ENCODE results near the gene INSM1. TPM values are rescaled to one million over a fixed set of nuclear protein-coding genes. Genes with fewer than 3 reads are reported as not detected.
A peak's percentile ranks its signal among the peaks of the same experiment; 100 is the strongest.

The INSM1 gene
- total and polyA plus RNA-seq, 2 experiments from 2014 or later: 0.55 to 1.2 TPM

DNA sequence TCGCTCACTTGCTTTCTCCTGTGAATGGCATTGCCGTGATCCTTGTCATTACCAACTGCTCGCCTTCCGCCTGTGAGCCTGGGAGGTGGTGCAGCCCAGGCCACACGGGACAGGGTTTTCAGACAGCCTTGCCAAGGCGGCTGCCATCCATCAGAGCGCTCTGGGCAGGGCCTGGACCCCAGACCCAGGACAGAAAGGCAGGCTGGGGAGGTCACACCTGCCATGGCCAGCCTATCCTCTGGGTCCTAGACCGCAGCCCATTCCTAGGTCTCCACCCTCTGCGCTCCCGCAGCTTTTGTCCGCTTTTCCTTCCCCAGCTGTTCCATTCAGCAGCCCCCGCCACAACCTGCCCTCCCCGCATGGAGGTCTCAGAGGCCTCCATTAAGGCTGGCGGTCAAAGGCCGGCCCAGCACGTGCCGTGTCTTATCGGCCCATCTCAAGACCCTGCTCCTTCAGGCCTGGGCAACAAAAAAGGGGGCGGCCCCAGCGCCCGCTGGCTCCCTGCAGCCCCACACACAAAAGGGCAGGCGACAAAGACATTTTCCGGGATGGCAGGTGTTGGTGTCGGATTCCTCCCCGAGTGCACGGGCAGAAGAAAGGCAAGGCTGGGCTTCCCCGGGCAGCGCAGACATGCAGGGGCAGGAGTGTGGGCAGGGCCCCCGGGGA is 28.1 kb downstream of the INSM1 start:
- DNase-seq (ENCODE audit: low spot score): peak; percentile 29
- Mint-ChIP-seq H3K9me3 (no peaks in the 10 kb centered on the region), H3K27ac (no peak overlapping the region), H3K4me1 (peaks cover 23% of the 10 kb centered on the region), H3K4me3 (no peak overlapping the region), H3K27me3 (ENCODE audit: insufficient read depth, low read depth, poor library complexity) (peaks cover 9% of the 10 kb centered on the region), H3K36me3 (ENCODE audit: low read depth) (no peaks in the 10 kb centered on the region; the same call in 2 of the 3 replicates)
- no peak overlapping the region for H3K4me2 ChIP-seq
- no peaks in the 10 kb centered on the region for H3K9me2 ChIP-seq (ENCODE audit: insufficient read depth)
- H3K27ac ChIP-seq (ENCODE audit: low read depth): no peak overlapping the region
- no peak overlapping the region for H2AFZ ChIP-seq
- no peaks in the 10 kb centered on the region for H3K4me1 ChIP-seq (ENCODE audit: insufficient read depth)
- no peak overlapping the region for H3K4me3 ChIP-seq
- ATAC-seq: peak; percentile 79
- H3K27me3 ChIP-seq (ENCODE audit: insufficient read depth): no peaks in the 10 kb centered on the region
- TF ChIP-seq, protein P1, sequence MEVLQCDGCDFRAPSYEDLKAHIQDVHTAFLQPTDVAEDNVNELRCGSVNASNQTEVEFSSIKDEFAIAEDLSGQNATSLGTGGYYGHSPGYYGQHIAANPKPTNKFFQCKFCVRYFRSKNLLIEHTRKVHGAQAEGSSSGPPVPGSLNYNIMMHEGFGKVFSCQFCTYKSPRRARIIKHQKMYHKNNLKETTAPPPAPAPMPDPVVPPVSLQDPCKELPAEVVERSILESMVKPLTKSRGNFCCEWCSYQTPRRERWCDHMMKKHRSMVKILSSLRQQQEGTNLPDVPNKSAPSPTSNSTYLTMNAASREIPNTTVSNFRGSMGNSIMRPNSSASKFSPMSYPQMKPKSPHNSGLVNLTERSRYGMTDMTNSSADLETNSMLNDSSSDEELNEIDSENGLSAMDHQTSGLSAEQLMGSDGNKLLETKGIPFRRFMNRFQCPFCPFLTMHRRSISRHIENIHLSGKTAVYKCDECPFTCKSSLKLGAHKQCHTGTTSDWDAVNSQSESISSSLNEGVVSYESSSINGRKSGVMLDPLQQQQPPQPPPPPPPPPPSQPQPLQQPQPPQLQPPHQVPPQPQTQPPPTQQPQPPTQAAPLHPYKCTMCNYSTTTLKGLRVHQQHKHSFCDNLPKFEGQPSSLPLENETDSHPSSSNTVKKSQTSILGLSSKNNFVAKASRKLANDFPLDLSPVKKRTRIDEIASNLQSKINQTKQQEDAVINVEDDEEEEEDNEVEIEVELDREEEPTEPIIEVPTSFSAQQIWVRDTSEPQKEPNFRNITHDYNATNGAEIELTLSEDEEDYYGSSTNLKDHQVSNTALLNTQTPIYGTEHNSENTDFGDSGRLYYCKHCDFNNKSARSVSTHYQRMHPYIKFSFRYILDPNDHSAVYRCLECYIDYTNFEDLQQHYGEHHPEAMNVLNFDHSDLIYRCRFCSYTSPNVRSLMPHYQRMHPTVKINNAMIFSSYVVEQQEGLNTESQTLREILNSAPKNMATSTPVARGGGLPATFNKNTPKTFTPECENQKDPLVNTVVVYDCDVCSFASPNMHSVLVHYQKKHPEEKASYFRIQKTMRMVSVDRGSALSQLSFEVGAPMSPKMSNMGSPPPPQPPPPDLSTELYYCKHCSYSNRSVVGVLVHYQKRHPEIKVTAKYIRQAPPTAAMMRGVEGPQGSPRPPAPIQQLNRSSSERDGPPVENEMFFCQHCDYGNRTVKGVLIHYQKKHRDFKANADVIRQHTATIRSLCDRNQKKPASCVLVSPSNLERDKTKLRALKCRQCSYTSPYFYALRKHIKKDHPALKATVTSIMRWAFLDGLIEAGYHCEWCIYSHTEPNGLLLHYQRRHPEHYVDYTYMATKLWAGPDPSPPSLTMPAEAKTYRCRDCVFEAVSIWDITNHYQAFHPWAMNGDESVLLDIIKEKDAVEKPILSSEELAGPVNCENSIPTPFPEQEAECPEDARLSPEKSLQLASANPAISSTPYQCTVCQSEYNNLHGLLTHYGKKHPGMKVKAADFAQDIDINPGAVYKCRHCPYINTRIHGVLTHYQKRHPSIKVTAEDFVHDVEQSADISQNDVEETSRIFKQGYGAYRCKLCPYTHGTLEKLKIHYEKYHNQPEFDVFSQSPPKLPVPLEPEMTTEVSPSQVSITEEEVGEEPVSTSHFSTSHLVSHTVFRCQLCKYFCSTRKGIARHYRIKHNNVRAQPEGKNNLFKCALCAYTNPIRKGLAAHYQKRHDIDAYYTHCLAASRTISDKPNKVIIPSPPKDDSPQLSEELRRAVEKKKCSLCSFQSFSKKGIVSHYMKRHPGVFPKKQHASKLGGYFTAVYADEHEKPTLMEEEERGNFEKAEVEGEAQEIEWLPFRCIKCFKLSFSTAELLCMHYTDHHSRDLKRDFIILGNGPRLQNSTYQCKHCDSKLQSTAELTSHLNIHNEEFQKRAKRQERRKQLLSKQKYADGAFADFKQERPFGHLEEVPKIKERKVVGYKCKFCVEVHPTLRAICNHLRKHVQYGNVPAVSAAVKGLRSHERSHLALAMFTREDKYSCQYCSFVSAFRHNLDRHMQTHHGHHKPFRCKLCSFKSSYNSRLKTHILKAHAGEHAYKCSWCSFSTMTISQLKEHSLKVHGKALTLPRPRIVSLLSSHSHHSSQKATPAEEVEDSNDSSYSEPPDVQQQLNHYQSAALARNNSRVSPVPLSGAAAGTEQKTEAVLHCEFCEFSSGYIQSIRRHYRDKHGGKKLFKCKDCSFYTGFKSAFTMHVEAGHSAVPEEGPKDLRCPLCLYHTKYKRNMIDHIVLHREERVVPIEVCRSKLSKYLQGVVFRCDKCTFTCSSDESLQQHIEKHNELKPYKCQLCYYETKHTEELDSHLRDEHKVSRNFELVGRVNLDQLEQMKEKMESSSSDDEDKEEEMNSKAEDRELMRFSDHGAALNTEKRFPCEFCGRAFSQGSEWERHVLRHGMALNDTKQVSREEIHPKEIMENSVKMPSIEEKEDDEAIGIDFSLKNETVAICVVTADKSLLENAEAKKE (CRISPR knock-in tag; IDR thresholded peaks at IDR 0.05): no peak
- TF ChIP-seq, protein P2, sequence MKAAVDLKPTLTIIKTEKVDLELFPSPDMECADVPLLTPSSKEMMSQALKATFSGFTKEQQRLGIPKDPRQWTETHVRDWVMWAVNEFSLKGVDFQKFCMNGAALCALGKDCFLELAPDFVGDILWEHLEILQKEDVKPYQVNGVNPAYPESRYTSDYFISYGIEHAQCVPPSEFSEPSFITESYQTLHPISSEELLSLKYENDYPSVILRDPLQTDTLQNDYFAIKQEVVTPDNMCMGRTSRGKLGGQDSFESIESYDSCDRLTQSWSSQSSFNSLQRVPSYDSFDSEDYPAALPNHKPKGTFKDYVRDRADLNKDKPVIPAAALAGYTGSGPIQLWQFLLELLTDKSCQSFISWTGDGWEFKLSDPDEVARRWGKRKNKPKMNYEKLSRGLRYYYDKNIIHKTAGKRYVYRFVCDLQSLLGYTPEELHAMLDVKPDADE (IDR thresholded peaks at IDR 0.05): no peak
- TF ChIP-seq NANOG (IDR thresholded peaks at IDR 0.05; ENCODE audit: borderline replicate concordance): no peak
- TF ChIP-seq, protein P3, sequence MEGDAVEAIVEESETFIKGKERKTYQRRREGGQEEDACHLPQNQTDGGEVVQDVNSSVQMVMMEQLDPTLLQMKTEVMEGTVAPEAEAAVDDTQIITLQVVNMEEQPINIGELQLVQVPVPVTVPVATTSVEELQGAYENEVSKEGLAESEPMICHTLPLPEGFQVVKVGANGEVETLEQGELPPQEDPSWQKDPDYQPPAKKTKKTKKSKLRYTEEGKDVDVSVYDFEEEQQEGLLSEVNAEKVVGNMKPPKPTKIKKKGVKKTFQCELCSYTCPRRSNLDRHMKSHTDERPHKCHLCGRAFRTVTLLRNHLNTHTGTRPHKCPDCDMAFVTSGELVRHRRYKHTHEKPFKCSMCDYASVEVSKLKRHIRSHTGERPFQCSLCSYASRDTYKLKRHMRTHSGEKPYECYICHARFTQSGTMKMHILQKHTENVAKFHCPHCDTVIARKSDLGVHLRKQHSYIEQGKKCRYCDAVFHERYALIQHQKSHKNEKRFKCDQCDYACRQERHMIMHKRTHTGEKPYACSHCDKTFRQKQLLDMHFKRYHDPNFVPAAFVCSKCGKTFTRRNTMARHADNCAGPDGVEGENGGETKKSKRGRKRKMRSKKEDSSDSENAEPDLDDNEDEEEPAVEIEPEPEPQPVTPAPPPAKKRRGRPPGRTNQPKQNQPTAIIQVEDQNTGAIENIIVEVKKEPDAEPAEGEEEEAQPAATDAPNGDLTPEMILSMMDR (conservative IDR thresholded peaks at IDR 0.05; ENCODE audit: low read depth in 2 of 2): no peak
- no peak for TF ChIP-seq CREB1 (CRISPR knock-in tag; IDR thresholded peaks at IDR 0.05; ENCODE audit: low read depth)
- TF ChIP-seq POLR2AphosphoS5 (IDR thresholded peaks at IDR 0.05; ENCODE audit: low read depth): no peak
- TF ChIP-seq EZH2phosphoT487 (IDR thresholded peaks at IDR 0.05; ENCODE audit: unreplicated experiment): no peak
- no peak for TF ChIP-seq STAT1 (IDR thresholded peaks at IDR 0.05; ENCODE audit: unreplicated experiment)
- TF ChIP-seq, protein P4, sequence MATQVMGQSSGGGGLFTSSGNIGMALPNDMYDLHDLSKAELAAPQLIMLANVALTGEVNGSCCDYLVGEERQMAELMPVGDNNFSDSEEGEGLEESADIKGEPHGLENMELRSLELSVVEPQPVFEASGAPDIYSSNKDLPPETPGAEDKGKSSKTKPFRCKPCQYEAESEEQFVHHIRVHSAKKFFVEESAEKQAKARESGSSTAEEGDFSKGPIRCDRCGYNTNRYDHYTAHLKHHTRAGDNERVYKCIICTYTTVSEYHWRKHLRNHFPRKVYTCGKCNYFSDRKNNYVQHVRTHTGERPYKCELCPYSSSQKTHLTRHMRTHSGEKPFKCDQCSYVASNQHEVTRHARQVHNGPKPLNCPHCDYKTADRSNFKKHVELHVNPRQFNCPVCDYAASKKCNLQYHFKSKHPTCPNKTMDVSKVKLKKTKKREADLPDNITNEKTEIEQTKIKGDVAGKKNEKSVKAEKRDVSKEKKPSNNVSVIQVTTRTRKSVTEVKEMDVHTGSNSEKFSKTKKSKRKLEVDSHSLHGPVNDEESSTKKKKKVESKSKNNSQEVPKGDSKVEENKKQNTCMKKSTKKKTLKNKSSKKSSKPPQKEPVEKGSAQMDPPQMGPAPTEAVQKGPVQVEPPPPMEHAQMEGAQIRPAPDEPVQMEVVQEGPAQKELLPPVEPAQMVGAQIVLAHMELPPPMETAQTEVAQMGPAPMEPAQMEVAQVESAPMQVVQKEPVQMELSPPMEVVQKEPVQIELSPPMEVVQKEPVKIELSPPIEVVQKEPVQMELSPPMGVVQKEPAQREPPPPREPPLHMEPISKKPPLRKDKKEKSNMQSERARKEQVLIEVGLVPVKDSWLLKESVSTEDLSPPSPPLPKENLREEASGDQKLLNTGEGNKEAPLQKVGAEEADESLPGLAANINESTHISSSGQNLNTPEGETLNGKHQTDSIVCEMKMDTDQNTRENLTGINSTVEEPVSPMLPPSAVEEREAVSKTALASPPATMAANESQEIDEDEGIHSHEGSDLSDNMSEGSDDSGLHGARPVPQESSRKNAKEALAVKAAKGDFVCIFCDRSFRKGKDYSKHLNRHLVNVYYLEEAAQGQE (IDR thresholded peaks at IDR 0.05; ENCODE audit: unreplicated experiment): no peak
- TF ChIP-seq ZNF114 (CRISPR knock-in tag; IDR thresholded peaks at IDR 0.05): no peak
- no peak for TF ChIP-seq EZH2 (IDR thresholded peaks at IDR 0.05; ENCODE audit: low read depth, unreplicated experiment)
- no peak for TF ChIP-seq ZNF331 (CRISPR knock-in tag; IDR thresholded peaks at IDR 0.05; ENCODE audit: low read depth)
- no peak for TF ChIP-seq JUNB (IDR thresholded peaks at IDR 0.05; ENCODE audit: unreplicated experiment)
- no peaks in the 10 kb centered on the region for H3K36me3 ChIP-seq (ENCODE audit: insufficient read depth)
- H3K79me2 ChIP-seq (replicated peaks; ENCODE audit: insufficient read depth): no peaks in the 10 kb centered on the region
- H4K20me1 ChIP-seq (replicated peaks; ENCODE audit: insufficient read depth): no peaks in the 10 kb centered on the region
- H3F3A ChIP-seq (replicated peaks; ENCODE audit: low read depth): no peaks in the 10 kb centered on the region

Data from GM23338 (cell line).